Measurements from ENCODE around the gene COLEC11.

GRCh38 chr2:3643371-3644245 is 48.7 kb downstream of the COLEC11 start:
- TF ChIP-seq CTCF (conservative IDR thresholded peaks at IDR 0.05; ENCODE audit: low read length) (no peak), EZH2phosphoT487 (IDR thresholded peaks at IDR 0.05; ENCODE audit: borderline replicate concordance, low read depth, low read length) (no peak)

Measured in OCI-LY7 (cell line).